ENCODE measurements around the gene GRK5.

The GRK5 gene

GRCh38 chr10:119326167-119326566 is 118.8 kb downstream of the GRK5 start:
- no peak for TF ChIP-seq CTCF (IDR thresholded peaks at IDR 0.05; ENCODE audit: low read depth, low read length)
- no peak overlapping the region for H3K4me3 ChIP-seq (ENCODE audit: low read depth, low read length)

GRCh38 chr10:119327096-119327745 is 119.8 kb downstream of the GRK5 start:
- no peak for TF ChIP-seq CTCF (IDR thresholded peaks at IDR 0.05; ENCODE audit: low read depth, low read length)
- H3K4me3 ChIP-seq (ENCODE audit: low read depth, low read length) = no peak overlapping the region

GRCh38 chr10:119328223-119328622 is 120.9 kb downstream of the GRK5 start:
- no peak for TF ChIP-seq CTCF (IDR thresholded peaks at IDR 0.05; ENCODE audit: low read depth, low read length)
- no peak overlapping the region for H3K4me3 ChIP-seq (ENCODE audit: low read depth, low read length)

- H3K4me3 ChIP-seq (ENCODE audit: low read depth, low read length) = no peak overlapping the region
Observed at GRCh38 chr10:119330342-119330741, 123.0 kb downstream of the GRK5 start.

GRCh38 chr10:119331061-119331460 is 123.7 kb downstream of the GRK5 start:
- no peak overlapping the region for H3K4me3 ChIP-seq (ENCODE audit: low read depth, low read length)
- TF ChIP-seq CTCF (IDR thresholded peaks at IDR 0.05; ENCODE audit: low read depth, low read length) = no peak

More at GRCh38 chr10:119330342-119330741, 123.0 kb downstream of the GRK5 start:
- TF ChIP-seq CTCF (IDR thresholded peaks at IDR 0.05; ENCODE audit: low read depth, low read length) = no peak

GRCh38 chr10:119333146-119333792 is 125.9 kb downstream of the GRK5 start:
- TF ChIP-seq CTCF (IDR thresholded peaks at IDR 0.05; ENCODE audit: low read depth, low read length) = no peak
- H3K4me3 ChIP-seq (ENCODE audit: low read depth, low read length) = no peak overlapping the region

- H3K4me3 ChIP-seq (ENCODE audit: low read depth, low read length) = no peak overlapping the region
- TF ChIP-seq CTCF (IDR thresholded peaks at IDR 0.05; ENCODE audit: low read depth, low read length) = no peak
Observed at GRCh38 chr10:119335671-119336353, 128.4 kb downstream of the GRK5 start.

Measured in WI38 (cell line).